Stimulated activated naive CD4-positive, alpha-beta T cell treated with Interleukin-2 at 50 U/mL for 16 hours (primary cell): ENCODE data around the gene POU5F1.
"Not testable (repeated sequence)": the region's sequence is repeated elsewhere in the genome, so short reads cannot be mapped to it uniquely, and the experiment has no call there.

ENCODE experiments used
- DNase-seq: peaks from one replicate; lab custom pipeline; 2025; lab: John Stamatoyannopoulos, UW

The POU5F1 gene

DNA sequence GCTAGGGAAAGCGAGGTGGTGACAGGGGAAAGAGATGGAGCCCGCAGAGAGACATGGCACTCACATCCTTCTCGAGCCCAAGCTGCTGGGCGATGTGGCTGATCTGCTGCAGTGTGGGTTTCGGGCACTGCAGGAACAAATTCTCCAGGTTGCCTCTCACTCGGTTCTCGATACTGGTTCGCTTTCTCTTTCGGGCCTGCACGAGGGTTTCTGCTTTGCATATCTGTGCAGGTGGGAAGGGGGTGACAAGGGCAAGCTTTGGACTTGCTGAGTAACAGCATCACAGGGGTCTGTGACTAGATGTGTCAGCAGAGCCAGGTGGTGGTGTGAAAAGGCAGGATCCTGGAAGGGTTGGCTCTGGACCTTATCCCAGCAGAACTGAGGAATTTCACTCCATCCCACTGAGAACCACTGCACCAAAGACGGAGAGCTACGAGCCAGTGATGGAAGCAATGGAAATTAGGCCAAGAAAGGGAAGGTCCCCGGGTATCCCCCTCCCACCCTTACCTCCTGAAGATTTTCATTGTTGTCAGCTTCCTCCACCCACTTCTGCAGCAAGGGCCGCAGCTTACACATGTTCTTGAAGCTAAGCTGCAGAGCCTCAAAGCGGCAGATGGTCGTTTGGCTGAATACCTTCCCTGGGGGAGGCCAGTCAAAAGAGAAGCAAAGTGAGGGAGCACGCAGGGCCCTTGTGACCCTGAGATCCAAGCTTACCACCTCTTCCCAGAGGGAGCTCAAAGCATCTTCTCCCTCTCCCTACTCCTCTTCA, 5.2 kb downstream of the POU5F1 start:
- not testable (repeated sequence) for DNase-seq

DNA sequence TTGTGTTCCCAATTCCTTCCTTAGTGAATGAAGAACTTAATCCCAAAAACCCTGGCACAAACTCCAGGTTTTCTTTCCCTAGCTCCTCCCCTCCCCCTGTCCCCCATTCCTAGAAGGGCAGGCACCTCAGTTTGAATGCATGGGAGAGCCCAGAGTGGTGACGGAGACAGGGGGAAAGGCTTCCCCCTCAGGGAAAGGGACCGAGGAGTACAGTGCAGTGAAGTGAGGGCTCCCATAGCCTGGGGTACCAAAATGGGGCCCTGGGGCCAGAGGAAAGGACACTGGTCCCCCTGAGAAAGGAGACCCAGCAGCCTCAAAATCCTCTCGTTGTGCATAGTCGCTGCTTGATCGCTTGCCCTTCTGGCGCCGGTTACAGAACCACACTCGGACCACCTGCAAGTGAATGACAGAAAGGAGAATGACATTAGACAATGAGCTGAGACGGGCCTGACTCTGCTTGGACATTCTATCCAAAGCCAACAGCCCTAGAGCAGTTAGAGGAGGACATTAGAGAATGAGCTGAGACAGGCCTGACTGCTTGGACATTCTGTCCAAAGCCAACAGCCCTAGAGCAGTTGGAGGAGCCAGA, 5.9 kb downstream of the POU5F1 start:
- not testable (repeated sequence) for DNase-seq

DNA sequence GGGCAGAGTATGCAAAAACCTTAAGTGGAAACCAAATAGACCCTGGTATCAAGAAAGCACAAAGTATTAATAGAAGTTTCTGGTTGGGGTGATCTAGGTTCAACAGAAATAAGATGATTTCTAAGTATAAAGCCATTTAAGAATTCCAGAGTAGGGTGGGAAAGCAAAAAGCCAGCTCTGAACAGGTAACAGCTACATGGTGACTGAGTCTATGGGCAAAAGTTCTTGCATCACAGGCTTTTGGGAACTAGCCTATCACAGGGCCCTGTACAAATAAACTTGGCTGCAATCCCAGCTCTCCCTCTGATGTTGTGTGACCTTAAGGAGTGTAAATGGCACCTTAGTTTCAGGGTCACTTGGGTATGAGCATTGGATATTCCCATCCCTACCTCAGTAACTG, 6.6 kb downstream of the POU5F1 start:
- no peak for DNase-seq

DNA sequence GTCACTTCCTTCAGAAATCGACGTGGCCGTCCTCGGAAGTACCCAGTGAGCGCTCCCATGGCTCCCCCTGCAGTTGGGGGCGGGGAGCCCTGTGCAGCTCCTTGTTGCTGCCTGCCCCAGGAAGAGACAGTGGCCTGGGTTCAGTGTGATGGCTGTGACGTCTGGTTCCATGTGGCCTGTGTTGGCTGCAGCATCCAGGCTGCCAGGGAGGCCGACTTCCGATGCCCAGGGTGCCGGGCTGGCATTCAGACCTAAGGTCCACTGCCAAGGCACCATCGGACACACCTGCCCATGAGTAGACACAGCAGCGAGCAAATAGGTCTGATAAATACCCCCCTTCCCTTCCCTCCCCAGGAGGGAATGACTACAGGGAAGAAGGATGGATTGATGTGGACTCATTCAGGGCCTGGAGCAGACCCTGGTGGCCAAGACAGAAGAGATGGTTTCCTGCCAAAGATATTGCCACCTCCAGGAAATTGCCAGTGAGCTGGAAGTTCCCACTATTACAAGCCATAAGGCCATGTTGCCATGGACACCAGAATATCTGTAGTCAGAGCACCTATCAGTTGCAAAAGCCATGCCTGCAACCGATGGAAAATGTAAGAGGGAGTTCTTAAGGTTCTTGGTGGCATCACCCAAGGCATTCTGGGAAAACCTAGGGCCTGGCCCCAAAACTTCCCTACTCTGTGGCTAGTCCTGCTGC, 7.9 kb downstream of the POU5F1 start:
- DNase-seq = no peak

DNA sequence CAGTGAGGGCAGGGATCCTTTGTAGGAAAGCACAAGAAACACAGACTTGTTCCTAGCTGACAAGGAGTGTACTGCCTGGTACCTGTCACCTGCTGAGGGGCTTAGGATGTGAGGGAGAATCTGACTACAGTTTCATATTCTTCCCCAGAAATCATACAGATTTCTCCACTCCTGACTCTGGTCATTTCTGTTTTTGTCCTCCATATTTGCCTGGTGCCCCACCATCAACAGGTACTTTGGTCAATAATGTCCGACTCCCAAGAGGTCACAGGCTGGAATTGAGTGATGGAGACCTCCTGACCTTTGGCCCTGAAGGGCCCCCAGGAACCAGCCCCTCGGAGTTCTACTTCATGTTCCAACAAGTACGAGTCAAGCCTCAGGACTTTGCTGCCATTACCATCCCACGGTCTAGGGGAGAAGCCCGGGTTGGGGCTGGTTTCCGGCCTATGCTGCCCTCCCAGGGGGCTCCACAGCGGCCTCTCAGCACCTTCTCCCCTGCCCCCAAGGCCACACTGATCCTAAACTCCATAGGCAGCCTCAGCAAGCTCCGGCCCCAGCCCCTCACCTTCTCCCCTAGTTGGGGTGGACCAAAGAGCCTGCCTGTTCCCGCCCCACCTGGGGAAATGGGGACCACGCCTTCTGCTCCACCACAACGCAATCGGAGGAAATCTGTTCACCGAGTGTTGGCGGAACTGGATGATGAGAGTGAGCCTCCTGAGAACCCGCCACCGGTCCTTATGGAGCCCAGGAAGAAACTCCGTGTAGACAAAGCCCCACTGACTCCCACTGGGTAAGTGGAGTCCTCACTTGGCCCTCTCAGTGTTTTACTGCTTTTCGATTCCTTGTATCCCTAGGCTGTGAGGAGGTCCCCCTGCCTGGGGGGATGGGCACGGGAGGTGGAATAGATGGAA, 9.0 kb downstream of the POU5F1 start:
- DNase-seq = no peak

DNA sequence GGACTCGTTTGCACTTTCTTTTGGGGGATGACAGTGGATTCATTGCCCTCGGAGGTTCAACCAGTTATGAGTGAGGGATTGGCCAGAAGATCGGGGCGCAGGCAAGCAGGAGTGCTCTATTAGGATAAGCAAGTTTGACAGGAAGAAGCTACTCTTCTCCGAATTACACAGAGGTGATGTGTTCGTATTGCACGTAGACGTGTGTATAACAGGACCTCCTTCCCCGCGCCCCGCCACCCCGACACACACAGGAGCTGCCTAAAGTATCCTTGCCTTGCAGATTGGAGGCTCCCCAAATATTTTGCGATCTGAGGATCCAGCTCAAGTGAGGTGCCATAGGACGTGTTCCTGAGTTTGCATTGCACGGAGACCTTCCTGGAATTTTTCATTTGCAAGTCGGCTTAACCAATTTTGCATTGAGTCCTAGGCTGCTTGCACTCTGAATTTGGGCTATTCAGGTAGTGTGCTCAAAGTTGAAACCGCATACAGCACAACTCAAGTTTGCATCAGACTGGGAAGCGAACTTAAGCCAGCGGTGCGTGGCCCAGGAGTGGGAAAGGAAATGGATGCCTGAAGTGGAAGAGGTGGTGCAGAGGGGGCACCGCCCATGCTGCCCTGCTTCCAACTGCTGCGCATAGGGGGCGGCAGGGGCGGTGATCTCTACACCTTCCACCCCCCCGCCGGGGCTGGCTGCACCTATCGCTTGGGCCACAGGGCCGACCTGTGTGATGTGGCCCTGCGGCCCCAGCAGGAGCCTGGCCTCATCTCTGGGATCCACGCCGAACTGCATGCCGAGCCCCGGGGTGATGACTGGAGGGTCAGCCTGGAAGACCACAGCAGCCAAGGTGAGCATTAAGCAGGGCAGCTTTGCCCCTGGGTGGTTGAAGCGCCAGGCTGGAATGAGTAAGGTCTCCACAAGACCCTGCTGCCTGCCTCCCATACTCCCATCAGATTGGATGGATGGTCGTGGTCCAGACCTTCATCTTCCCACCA, 11.3 kb downstream of the POU5F1 start:
- peak; percentile 15 for DNase-seq

DNA sequence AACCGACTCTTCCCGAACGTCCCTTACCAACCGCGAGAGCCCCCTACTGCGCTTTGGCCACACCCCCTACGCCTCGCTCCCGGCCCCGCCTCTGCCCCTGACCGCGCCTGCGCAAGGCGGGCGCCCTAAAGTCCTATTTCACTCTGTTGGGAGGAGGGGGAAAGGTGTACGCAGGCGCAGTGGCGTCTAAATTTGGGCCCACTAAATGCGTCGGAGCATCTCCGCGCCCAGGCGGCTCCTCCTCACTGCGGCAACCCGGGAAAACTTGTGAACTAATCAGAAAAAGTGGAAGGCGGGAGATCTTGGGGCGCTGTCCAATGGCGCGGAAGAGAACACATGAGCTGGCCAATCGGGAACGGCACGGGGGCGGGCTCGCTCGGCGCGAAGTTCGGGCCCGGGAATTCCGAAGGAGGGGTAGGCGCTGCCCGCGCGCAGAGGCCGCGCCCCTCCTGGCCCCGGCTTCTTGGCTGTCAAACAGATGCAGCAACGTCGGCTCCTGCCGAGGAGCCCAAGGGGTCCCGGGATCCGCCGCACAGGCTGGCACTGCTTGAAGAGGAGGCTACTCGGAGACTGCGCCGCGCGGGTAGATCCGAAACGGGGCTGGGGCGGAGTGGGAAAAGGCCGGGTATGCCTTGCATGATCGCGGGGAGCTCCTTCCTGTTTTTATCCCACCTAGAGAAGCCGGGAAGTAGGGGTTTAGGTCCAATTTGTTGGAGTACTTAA, 12.2 kb downstream of the POU5F1 start, which contains the start of gene TCF19:
TSS of gene TCF19 (plus strand) at position 450 of the 723 bp plus-strand sequence. CDS start 881 bp downstream, outside the sequence.
- peak; percentile 99 for DNase-seq

DNA sequence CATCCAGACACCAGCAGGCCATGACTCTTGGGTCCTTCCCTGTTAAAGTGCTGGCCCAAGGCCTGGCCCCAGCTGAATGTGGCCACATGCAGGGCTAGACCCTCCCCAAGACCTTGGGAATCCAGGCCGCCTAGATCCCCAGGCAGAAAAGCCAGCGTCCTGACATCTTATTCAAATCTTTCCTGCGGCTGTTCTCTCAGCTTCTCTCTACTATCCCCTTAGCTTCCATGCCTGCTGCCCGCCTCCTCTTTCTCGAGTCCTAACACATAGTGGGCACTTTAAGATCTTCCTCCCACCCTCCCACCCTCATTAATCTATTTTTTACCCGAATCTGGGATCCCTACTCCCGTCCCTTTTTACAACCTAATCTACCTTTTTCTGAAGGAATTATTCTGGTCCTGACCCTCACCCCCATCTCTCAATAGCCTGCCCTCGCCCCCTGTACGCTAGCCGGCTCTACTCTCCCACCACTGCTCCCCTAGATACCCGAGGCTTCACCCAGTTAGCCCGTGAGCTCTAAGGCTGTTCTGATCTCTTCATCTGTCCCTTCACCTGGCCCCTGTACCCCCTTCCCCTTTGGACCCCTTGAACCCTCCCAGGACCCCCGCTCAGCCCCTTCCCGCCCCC, 12.9 kb downstream of the POU5F1 start, which contains the start of gene CCHCR1:
TSS of gene CCHCR1 (minus strand) at position 290 of the 627 bp plus-strand sequence. CDS start at position 88, 202 bp downstream.
- DNase-seq = no peak

DNA sequence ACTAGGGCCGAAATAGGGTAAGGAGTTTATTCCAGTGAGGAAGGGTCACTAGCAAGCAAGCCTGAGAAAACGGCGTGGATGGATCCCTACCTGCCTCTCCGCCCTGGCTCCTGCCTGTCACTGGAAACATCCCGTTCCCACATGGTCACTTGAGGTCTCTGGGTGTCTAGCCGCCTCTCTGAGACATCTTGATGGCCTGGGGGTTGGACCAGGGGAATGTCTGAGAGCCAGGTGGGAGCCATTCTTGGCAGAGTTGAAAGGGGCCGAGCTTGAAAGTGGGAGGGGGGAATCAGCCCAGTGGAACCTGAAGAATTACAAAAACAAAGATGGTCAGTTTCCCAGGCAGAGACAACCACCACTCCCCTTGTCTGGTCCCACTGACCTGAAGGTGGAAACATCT, 13.8 kb downstream of the POU5F1 start:
- no peak for DNase-seq

DNA sequence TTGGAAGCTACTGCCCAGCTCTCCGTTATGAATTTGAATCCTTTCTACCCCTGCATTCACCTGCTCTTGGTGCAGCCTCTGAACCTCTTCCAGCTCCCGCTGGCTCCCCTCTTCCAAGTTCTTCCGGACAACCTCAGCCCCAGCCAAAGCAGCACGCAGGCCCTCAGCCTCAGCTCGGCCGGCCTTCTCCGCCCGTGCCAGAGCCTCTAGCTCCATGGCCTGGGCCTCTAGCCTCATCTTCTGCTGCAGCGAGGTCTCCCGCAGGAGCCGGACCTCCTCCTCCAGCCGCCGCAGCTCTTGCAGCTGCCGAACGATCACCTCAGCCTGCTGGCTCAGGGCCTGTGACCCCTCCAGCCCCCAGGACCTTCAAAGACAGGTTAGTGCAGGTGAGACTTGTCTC, 16.0 kb downstream of the POU5F1 start:
- DNase-seq = no peak

DNA sequence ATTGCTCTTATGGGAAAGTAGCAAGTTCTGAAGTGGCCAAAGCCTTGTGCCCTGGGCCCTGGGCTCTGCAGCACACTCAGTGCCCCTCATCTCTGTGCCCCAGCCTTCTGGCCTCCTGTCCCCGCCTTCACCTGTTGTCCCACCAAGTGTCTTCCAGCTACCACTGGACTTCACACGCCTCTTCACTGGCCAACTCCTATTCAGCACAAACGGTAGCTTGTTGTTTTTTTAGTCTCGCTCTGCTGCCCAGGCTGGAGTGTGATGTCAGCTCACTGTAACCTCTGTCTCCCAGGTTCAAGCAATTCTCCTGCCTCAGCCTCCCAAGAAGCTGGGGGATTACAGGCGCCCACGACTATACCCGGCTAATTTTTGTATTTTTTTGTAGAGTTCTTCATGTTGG, 17.7 kb downstream of the POU5F1 start:
- no peak for DNase-seq

DNA sequence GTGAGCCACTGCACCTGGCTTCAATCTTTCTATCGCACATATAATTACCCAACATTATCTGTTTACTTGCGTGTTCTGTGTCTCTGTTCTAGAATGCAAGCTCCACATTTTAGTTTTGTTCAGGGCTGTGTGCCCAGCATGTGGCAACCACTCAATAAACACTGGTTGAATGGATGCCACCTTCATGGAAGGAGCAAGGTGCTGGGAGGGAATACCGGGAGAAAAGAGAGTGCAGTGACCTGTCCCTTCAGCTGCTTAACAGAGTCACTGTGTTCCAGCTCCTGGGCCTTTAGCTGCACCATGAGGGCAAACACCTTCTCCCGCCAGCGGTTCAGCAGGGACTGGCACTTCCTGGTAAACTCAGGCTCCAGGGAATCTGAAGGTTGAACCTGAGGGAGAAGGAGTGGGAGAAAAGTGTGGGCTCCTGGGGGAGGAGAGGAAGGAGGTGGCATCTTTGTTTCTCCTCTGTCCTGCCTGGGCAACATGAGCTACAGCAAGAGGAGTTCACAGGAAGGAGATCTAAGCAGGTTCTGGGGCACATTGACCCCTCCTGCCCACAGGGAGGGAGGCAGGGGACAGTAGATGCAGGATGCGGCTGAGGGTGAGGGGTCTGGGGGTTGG, 20.5 kb downstream of the POU5F1 start:
- no peak for DNase-seq

DNA sequence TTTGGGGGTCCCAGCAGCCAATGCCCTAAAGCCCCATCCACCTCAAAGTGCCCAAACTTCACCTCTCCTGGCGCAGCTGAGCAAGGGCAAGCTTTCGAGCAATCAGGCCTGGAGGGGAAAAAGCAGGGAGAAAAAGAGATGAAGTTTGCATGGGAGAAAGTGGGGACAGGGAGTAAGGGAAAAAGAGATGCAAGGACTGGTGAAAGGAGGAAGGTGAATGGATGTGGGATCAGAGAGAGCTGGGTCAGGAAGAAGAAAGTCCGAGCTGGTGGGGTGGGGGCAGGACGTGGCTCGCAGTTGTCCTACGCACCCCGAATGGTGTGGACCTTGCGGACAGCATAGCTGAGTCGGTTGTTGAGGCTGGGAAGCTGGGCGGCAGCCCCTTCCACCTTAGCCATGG, 25.1 kb downstream of the POU5F1 start:
- no peak for DNase-seq

DNA sequence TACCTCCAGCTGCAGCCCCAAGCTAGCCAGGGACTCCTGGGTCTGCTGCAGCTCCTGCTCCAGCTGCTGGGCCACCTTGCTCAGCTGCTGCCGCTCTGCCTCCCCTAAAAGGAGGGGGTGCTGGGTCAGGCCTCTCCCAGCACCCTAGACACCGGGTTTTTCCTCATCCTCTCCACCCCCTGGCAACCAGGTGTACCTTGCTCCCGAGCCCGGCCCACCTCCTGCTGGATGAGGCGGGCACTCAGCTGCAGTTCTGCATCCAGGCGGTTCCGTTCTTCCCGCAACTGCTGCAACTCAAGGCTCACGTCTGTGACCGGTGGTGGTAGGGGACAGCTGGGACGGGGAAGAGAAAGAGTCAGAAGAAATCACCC, 25.5 kb downstream of the POU5F1 start:
- DNase-seq = no peak

DNA sequence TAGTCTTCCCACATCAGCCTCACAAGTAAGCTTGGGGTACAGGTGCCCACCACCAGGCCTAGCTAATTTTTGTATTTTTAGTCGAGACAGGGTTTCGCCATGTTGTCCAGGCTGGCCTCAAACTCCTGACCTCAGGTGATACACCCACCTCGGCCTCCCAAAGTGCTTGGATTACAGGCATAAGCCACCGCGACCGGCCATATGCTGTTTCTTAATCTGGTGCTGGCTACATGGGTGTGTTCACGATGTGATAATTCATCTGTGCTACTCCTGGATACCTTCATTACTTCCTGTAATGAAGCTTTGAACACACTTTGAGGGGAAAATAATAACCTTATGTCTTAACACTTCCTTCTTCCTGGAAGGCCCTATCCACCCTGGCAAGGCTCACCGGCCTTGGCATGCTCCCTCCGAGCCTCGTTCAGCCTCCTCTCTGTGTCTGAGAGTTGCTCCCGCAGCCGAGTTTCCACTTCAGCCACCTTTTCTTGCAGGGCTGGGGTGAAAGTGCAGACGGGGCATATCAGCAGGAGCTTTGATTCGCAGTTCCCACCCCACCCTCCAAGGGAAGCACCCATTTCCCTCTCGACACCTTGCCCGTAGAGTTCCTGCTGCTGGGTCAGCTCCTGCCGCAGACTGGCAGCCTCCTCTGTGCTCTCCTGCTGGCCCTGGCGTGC, 26.0 kb downstream of the POU5F1 start:
- no peak for DNase-seq

DNA sequence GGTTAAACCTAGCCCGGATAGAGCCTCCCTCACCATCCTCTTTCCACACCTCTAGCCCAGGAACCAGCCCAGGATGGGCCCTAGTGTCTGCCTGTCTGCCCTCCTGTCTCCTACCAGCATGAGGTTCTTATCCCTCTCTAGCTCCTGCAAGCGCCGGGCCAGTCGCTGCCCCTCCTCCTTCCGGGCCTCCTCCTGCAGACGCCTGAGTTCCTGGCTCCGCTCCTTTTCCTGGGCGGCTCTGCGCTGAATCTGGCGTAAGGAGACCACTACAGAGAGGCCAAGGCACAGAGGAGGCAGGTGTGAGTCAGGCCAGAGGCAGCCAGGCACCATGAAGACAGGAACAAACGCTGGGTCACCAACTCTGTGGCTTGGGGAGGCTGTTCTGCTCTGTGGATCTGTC, 27.3 kb downstream of the POU5F1 start:
- DNase-seq = no peak

DNA sequence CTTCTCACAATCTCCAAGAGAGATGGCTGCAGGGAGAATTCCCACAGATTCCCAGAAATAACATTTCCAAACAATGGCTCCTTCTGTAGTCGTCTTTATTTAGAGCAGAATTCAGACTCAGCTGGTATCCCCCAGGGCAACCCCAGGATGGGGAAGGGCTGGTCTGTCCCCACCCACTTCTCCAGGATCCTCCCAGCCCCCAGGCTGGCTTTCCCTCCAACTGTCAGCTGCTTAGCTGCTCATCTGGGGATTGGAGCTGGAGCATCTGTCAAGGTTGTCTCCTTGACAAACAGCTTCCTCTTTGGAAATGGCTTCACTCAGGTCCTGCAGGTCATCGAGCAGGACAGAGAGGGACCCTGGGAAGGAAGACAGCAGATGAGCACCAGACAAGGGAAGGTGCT, 28.1 kb downstream of the POU5F1 start:
- DNase-seq = no peak

DNA sequence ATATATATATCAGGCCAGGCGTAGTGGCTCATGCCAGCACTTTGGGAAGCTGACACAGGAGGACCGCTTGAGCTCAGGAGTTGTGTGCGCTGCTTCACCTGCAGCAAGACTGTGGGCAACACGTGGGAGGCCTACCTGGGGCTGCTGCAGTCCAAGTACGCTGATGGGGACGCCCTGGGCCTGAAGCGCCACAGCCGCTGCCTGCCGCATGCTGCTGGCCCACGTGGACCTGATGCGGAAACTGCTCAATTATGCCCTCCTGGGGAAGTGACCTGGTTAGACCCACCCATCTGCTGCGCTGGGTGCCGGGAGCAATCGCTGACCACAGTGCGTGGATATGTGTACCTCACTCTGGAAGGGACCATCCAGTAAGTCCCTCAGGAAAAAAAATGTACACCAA, 29.8 kb downstream of the POU5F1 start:
- no peak for DNase-seq

DNA sequence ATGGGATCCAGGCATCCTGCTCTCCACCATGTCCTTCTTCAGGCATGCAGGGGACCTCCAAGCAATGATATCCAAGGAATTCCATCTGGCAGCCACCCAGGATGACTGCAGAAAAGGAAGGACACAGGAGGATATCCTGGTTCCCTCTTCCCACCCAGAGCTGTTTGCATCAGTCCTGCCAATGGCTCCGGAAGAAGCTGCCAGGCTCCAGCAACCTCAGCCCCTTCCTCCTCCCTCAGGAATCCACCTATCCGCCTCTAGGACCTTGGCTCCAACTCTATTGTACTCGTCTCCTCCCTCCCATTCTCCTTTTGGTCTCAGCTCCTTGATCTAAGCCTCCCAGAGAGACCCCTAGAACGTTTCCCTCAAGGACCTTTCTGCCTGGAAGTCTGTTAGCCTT, 30.9 kb downstream of the POU5F1 start:
- DNase-seq = no peak
